IMR-90 (cell line): ENCODE data around the gene GJC2. TPM values are rescaled to one million over a fixed set of nuclear protein-coding genes. Genes with fewer than 3 reads are reported as not detected.

ENCODE experiments used
- ATAC-seq: fragments of 200-7000 bp; cut with Tn5 transposase; 2 replicates; pipeline ENCODE4 v1.9.1; 2020; ENCODE audit warnings: low read depth, mild to moderate bottlenecking, moderate library complexity
- BruUV-seq: library from RNA; stranded (reverse); fragments of 400-500 nt; replicated peaks from 2 replicates; lab custom pipeline; 2021; lab: Mats Ljungman, UMichigan
- CTCF ChIA-PET: fragments of 300-600 bp; formaldehyde crosslinking; extraction: SDS; loops from one replicate; lab custom pipeline; 2021; ENCODE audit warnings: antibody characterized with exemption; lab: Yijun Ruan, JAX
- POLR2A ChIA-PET: fragments of 300-600 bp; sonication (Branson Sonifier 250); formaldehyde crosslinking; loops from one replicate; lab custom pipeline; 2022; ENCODE audit warnings: antibody characterized with exemption; ENCODE audit not compliant: unreplicated experiment; lab: Charles Lee
- DNase-seq: peaks from one replicate; pipeline ENCODE4 v3.0.0; 2013
- H2AFZ ChIP-seq: replicated peaks from 2 replicates; pipeline ENCODE3; 2013; ENCODE audit warnings: low read length, mild to moderate bottlenecking; ENCODE audit not compliant: poor library complexity
- H2AK5ac ChIP-seq: 2 replicates; pipeline ENCODE4 v1.6.1; 2013; ENCODE audit warnings: low read depth, low read length, inconsistent platforms
- H2AK9ac ChIP-seq: replicated peaks from 2 replicates; pipeline ENCODE3; 2013; ENCODE audit warnings: mild to moderate bottlenecking, low read depth, low read length, moderate library complexity; ENCODE audit not compliant: poor library complexity
- H2BK120ac ChIP-seq: 2 replicates; pipeline ENCODE4 v1.6.1; 2013; ENCODE audit warnings: low read depth, low read length, inconsistent platforms
- H2BK15ac ChIP-seq: 3 replicates; pipeline ENCODE4 v1.6.1; 2013; ENCODE audit warnings: low read depth, low read length, inconsistent platforms
- H2BK20ac ChIP-seq: 2 replicates; pipeline ENCODE4 v1.6.1; 2013; ENCODE audit warnings: low read depth, mild to moderate bottlenecking, inconsistent platforms, low read length, moderate library complexity
- H2BK5ac ChIP-seq: 2 replicates; pipeline ENCODE4 v1.6.1; 2013; ENCODE audit warnings: mild to moderate bottlenecking, low read depth, low read length, inconsistent platforms; ENCODE audit not compliant: poor library complexity, severe bottlenecking
- H3K14ac ChIP-seq: replicated peaks from 2 replicates; pipeline ENCODE4 v1.6.1; 2013; ENCODE audit warnings: low read depth, low read length, inconsistent platforms
- H3K18ac ChIP-seq: 2 replicates; pipeline ENCODE4 v1.6.1; 2013; ENCODE audit warnings: low read depth, low read length, control low read depth
- H3K23ac ChIP-seq: 2 replicates; pipeline ENCODE4 v1.6.1; 2013; ENCODE audit warnings: low read depth, low read length, inconsistent platforms
- H3K27ac ChIP-seq: 2 replicates; pipeline ENCODE4 v1.5.1; 2013; ENCODE audit warnings: mild to moderate bottlenecking, control low read depth, low read length; ENCODE audit not compliant: insufficient read depth
- H3K27me3 ChIP-seq: 2 replicates; pipeline ENCODE4 v1.6.1; 2013; ENCODE audit warnings: low read length; ENCODE audit not compliant: control insufficient read depth, insufficient read depth
- H3K36me3 ChIP-seq: 2 replicates; pipeline ENCODE4 v1.6.1; 2013; ENCODE audit warnings: low read length, mixed read lengths; ENCODE audit not compliant: control insufficient read depth, insufficient read depth
- H3K4ac ChIP-seq: 2 replicates; pipeline ENCODE4 v1.6.1; 2013; ENCODE audit warnings: low read depth, low read length, inconsistent platforms
- H3K4me1 ChIP-seq: 2 replicates; pipeline ENCODE4 v1.6.1; 2013; ENCODE audit warnings: low read length, mixed read lengths; ENCODE audit not compliant: control insufficient read depth, insufficient read depth
- H3K4me2 ChIP-seq: 2 replicates; pipeline ENCODE4 v1.6.1; 2013; ENCODE audit warnings: low read depth, mild to moderate bottlenecking, control low read depth, low read length, moderate library complexity
- H3K4me3 ChIP-seq: 2 replicates; pipeline ENCODE4 v1.5.1; 2013; ENCODE audit warnings: low read depth, mild to moderate bottlenecking, control low read depth, low read length, moderate library complexity; ENCODE audit not compliant: insufficient read depth
- H3K56ac ChIP-seq: 2 replicates; pipeline ENCODE4 v1.6.1; 2013; ENCODE audit warnings: low read length, inconsistent platforms; ENCODE audit not compliant: insufficient read depth; ENCODE audit errors: extremely low read depth
- H3K79me1 ChIP-seq, 2 experiments: 2 replicates each; pipeline ENCODE4 v1.6.1; 2013; ENCODE audit warnings: low read length in 2 of 2, inconsistent platforms in 1 of 2, low read depth in 1 of 2
- H3K9ac ChIP-seq: 2 replicates; pipeline ENCODE4 v1.6.1; 2013; ENCODE audit warnings: low read depth, low read length, control low read depth
- H3K9me1 ChIP-seq: 2 replicates; pipeline ENCODE4 v1.6.1; 2013; ENCODE audit warnings: low read length, inconsistent platforms; ENCODE audit not compliant: insufficient read depth
- H3K9me3 ChIP-seq: 2 replicates; pipeline ENCODE4 v1.6.1; 2013; ENCODE audit warnings: low read length; ENCODE audit not compliant: control insufficient read depth, insufficient read depth
- H4K20me1 ChIP-seq: 2 replicates; pipeline ENCODE4 v1.6.1; 2013; ENCODE audit warnings: low read length, inconsistent platforms; ENCODE audit not compliant: insufficient read depth
- H4K5ac ChIP-seq: 2 replicates; pipeline ENCODE4 v1.6.1; 2013; ENCODE audit warnings: mild to moderate bottlenecking, low read depth, low read length, control low read depth
- H4K8ac ChIP-seq, 2 experiments: 2 replicates each; pipeline ENCODE4 v1.6.1; 2013; ENCODE audit warnings: low read depth in 2 of 2, low read length in 2 of 2, control low read depth in 1 of 2, inconsistent platforms in 1 of 2
- H4K91ac ChIP-seq: 2 replicates; pipeline ENCODE4 v1.6.1; 2013; ENCODE audit warnings: low read depth, low read length, inconsistent platforms; ENCODE audit not compliant: insufficient read depth
- CHD1 ChIP-seq: IDR thresholded peaks from 2 replicates; pipeline ENCODE4 v1.6.1; 2012; ENCODE audit warnings: low read depth, low read length, improper control_type of control experiment
- MAZ ChIP-seq: IDR thresholded peaks from 2 replicates; pipeline ENCODE4 v1.6.1; 2012; ENCODE audit warnings: low read depth, mild to moderate bottlenecking, low read length, improper control_type of control experiment, moderate library complexity, borderline replicate concordance
- MXI1 ChIP-seq: IDR thresholded peaks from 2 replicates; pipeline ENCODE4 v1.6.1; 2012; ENCODE audit warnings: low read depth, mild to moderate bottlenecking, low read length, moderate library complexity, borderline replicate concordance
- WGBS, 2 experiments: methylation state at CpG; one replicate each; pipeline versions ENCODE4 v1.1.5 to v1.1.7; 2013; ENCODE audit warnings: missing lambda C conversion rate in 2 of 2; ENCODE audit not compliant: insufficient read length in 1 of 2; ENCODE audit errors: extremely low coverage in 2 of 2; 5-methylcytosine and 5-hydroxymethylcytosine counted together
- dilution Hi-C: fragments of 300-500 bp; cut with HindIII; formaldehyde crosslinking; loops from one replicate; pipeline ENCODE4 v1.14.3; 2018; ENCODE audit warnings: low sequenced_read_pairs; ENCODE audit not compliant: unreplicated experiment
- in situ Hi-C: fragments of 300-500 bp; cut with MboI; formaldehyde crosslinking; loops from 3 replicates; pipeline ENCODE4 v1.14.3; 2019; ENCODE audit warnings: low sequenced_read_pairs, inconsistent platforms, mixed read lengths
- intact Hi-C: fragments of 100-400 bp; cut with micrococcal nuclease; formaldehyde crosslinking; loops from 2 replicates; pipeline ENCODE4 v1.10.0; 2022
- polyA plus RNA-seq, 3 experiments: library from polyadenylated mRNA; depleted of rRNA; stranded (reverse); fragments of >200 nt; gene quantifications; 2 replicates each; pipeline ENCODE4 v1.2.3, GENCODE V29; 2012; ENCODE audit warnings: low replicate concordance in 1 of 3
- total RNA-seq: library from RNA; depleted of rRNA; stranded (reverse); fragments of >200 nt; gene quantifications from 2 replicates; pipeline ENCODE4 v1.2.3, GENCODE V29; 2012

GJC2 gene
- total and polyA plus RNA-seq, 2 of the 4 experiments (the other 2 are of a cell fraction): 1.1 to 1.7 TPM

DNA sequence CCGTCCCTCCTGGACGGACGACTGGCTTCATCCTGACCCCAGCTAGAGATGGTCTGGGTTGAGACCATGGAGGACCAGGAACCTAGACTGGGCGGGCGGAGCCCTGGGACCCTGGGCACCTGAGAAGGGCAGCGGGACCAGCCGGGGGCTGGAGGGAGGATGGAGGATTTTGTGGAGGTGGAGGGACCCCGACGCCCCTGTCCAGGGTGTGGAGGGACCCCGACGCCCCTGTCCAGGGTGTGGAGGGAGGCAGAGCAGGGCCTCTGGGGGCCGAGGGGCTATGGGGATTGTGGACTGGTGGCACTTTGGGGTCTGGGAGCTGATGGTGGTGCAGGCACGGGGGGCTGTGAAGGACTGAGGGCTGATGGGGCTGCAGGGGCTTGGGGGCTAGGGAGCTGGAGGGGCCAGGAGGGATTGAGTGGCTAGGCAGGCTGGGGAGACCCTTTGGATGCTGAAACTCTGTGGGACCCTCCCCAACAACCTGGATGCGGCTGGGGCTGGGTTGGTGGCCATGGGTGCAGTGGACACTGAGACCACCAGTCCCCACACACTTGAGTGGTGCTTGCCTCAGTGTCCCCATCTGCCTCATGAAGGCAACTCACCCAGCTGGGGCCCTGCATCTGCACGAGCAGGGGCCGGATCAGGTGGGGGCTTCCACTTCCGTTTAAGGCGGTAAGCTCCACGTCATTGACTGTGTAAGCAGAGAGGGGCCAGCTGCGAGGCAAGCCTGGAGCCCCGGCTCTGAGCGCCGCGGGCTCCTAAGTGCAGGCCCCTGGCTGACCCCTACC is 7.4 kb downstream of the GJC2 start:
- no peaks in the 10 kb centered on the region for H3K9me3 ChIP-seq
- H3K14ac ChIP-seq: no peak overlapping the region
- no peak overlapping the region for H2BK120ac ChIP-seq
- no peak overlapping the region for H3K27ac ChIP-seq
- H4K8ac ChIP-seq: no peak overlapping the region
- no peaks in the 10 kb centered on the region for H3K36me3 ChIP-seq
- peaks cover 13% of the 10 kb centered on the region; the same call in 1 of the 2 replicates for H3K9me1 ChIP-seq
- H2BK5ac ChIP-seq: no peak overlapping the region
- H3K4me3 ChIP-seq: no peak overlapping the region
- H4K20me1 ChIP-seq: no peaks in the 10 kb centered on the region; the same call in 1 of the 2 replicates
- H2BK15ac ChIP-seq: no peak overlapping the region
- no peak overlapping the region for H3K56ac ChIP-seq
- CTCF ChIA-PET: no interaction called here
- H2AK9ac ChIP-seq: peak overlapping the region; percentile 72
- H3K18ac ChIP-seq: no peak overlapping the region
- no peak overlapping the region for H3K9ac ChIP-seq
- H3K27me3 ChIP-seq: no peaks in the 10 kb centered on the region
- H4K5ac ChIP-seq: no peak overlapping the region
- H3K4ac ChIP-seq: no peak overlapping the region
- WGBS, 2 experiments: 71% methylated on average over 8 of the region's 24 CpGs; no CpG with 5 or more reads in 1 of the 2 experiments
- no peak overlapping the region for H2AFZ ChIP-seq
- BruUV-seq: no TSS peak
- no peak overlapping the region for H4K91ac ChIP-seq
- no peak overlapping the region for H3K4me2 ChIP-seq
- dilution Hi-C loops (no loop called here), in situ Hi-C loops (no loop called here), intact Hi-C loops (no loop called here)
- no peak for TF ChIP-seq CHD1
- TF ChIP-seq MXI1: no peak
- no peak for TF ChIP-seq MAZ
- POLR2A ChIA-PET: no interaction called here
- H3K79me1 ChIP-seq: peaks cover 5 to 12% of the 10 kb centered on the region in 2 experiments; a peak in 2 of 4 replicates
- no peak for DNase-seq
- no peak overlapping the region for H2BK20ac ChIP-seq
- H3K4me1 ChIP-seq: no peaks in the 10 kb centered on the region
- no peak for ATAC-seq
- no peak overlapping the region for H2AK5ac ChIP-seq
- H3K23ac ChIP-seq: no peak overlapping the region
